Neural progenitor cell (in vitro differentiated cells): ENCODE results near the gene P2RX5.

Experiments used
- EZH2 ChIP-seq: fragments of 200-600 bp; sonication (generic); IDR thresholded peaks from 2 replicates; pipeline ENCODE4 v1.6.1; 2017; ENCODE audit warnings: antibody characterized with exemption, mild to moderate bottlenecking, moderate library complexity
- EZH2phosphoT487 ChIP-seq: fragments of 200-600 bp; sonication (generic); IDR thresholded peaks from 2 replicates; pipeline ENCODE4 v1.6.1; 2017; ENCODE audit warnings: antibody characterized with exemption
- TF ChIP-seq, protein P1 (sequence below): fragments of 200-600 bp; sonication (generic); IDR thresholded peaks from 2 replicates; pipeline ENCODE4 v1.5.1; 2017; ENCODE audit warnings: antibody characterized with exemption, mild to moderate bottlenecking

GRCh38 chr17:3681057-3681456 is 14.9 kb downstream of the P2RX5 start:
- TF ChIP-seq, protein P1, sequence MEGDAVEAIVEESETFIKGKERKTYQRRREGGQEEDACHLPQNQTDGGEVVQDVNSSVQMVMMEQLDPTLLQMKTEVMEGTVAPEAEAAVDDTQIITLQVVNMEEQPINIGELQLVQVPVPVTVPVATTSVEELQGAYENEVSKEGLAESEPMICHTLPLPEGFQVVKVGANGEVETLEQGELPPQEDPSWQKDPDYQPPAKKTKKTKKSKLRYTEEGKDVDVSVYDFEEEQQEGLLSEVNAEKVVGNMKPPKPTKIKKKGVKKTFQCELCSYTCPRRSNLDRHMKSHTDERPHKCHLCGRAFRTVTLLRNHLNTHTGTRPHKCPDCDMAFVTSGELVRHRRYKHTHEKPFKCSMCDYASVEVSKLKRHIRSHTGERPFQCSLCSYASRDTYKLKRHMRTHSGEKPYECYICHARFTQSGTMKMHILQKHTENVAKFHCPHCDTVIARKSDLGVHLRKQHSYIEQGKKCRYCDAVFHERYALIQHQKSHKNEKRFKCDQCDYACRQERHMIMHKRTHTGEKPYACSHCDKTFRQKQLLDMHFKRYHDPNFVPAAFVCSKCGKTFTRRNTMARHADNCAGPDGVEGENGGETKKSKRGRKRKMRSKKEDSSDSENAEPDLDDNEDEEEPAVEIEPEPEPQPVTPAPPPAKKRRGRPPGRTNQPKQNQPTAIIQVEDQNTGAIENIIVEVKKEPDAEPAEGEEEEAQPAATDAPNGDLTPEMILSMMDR: no peak
- no peak for TF ChIP-seq EZH2
- TF ChIP-seq EZH2phosphoT487: no peak
